MCF 10A (cell line): ENCODE results near the gene DPH1. TPM values are rescaled to one million over a fixed set of nuclear protein-coding genes. Genes with fewer than 3 reads are reported as not detected.

Experiments
- BruUV-seq: library from RNA; stranded (reverse); fragments of 400-500 nt; replicated peaks from 2 replicates; lab custom pipeline; 2021; lab: Mats Ljungman, UMichigan
- CTCF ChIA-PET: fragments of 300-600 bp; sonication (Branson Sonifier 250); formaldehyde crosslinking; extraction: SDS; loops from one replicate; lab custom pipeline; 2021; ENCODE audit warnings: antibody characterized with exemption, inconsistent platforms; lab: Yijun Ruan, JAX
- POLR2A ChIA-PET: fragments of 300-600, 350-650 bp; sonication (Branson Sonifier 250); formaldehyde crosslinking; extraction: SDS; loops from one replicate; lab custom pipeline; 2020; ENCODE audit warnings: antibody characterized with exemption, inconsistent platforms; lab: Yijun Ruan, JAX
- DNase-seq: peaks from one replicate; pipeline ENCODE4 v3.0.0-alpha.2; 2018; ENCODE audit not compliant: unreplicated experiment
- H3K27ac Mint-ChIP-seq: one replicate; pipeline ENCODE4 v1.8.0; 2022; ENCODE audit warnings: mild to moderate bottlenecking, low read depth, mixed read lengths; ENCODE audit not compliant: unreplicated experiment
- H3K27me3 Mint-ChIP-seq: one replicate; pipeline ENCODE4 v1.8.0; 2022; ENCODE audit warnings: mixed read lengths; ENCODE audit not compliant: insufficient read depth, unreplicated experiment
- H3K36me3 Mint-ChIP-seq: one replicate; pipeline ENCODE4 v1.8.0; 2022; ENCODE audit warnings: mild to moderate bottlenecking, moderate library complexity, mixed read lengths; ENCODE audit not compliant: insufficient read depth, unreplicated experiment
- H3K4me1 Mint-ChIP-seq: one replicate; pipeline ENCODE4 v1.8.0; 2022; ENCODE audit warnings: mixed read lengths; ENCODE audit not compliant: insufficient read depth, unreplicated experiment
- H3K4me3 Mint-ChIP-seq: one replicate; pipeline ENCODE4 v1.8.0; 2022; ENCODE audit warnings: mild to moderate bottlenecking, moderate library complexity, mixed read lengths; ENCODE audit not compliant: unreplicated experiment
- H3K9me3 Mint-ChIP-seq: one replicate; pipeline ENCODE4 v1.8.0; 2022; ENCODE audit warnings: mixed read lengths; ENCODE audit not compliant: unreplicated experiment
- intact Hi-C: fragments of 100-400 bp; cut with micrococcal nuclease; formaldehyde crosslinking; loops from 2 replicates; pipeline ENCODE4 v1.14.1; 2022
- total RNA-seq: library from RNA; stranded (reverse); gene quantifications from 2 replicates; pipeline ENCODE4 v1.2.3, GENCODE V29; 2022
- TF ChIP-seq, protein P1 (sequence below): fragments of 200-600 bp; IDR thresholded peaks from one replicate; pipeline ENCODE4 v1.8.0; 2022; ENCODE audit warnings: antibody characterized with exemption, mild to moderate bottlenecking; ENCODE audit not compliant: unreplicated experiment

The DPH1 gene
- total RNA-seq, 1 experiment from 2014 or later: 45.2 TPM

DNA sequence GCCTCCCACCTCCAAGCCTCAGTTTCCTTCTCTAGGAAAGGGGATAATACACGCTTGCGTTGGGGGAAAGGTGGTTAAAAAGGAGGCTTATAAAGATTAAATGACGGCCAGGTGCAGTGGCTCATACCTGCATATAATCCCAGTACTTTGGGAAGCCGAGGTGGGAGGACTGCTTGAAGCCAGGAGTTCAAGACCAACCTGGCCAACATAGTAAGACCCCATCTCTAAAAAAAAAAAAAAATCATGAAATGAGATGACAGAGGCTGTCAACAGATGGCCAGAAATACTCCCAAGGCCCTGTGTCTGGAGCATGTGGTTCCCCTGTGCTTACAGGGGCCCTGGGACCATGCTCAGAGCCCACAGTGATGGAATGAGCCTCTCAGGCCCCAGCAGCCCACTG is 35.2 kb upstream of the DPH1 start:
- Mint-ChIP-seq H3K4me1 (peaks cover 15% of the 10 kb centered on the region), H3K27ac (no peak overlapping the region), H3K9me3 (no peaks in the 10 kb centered on the region), H3K27me3 (no peaks in the 10 kb centered on the region), H3K4me3 (no peak overlapping the region), H3K36me3 (peaks cover 4% of the 10 kb centered on the region)
- no peak for DNase-seq
- TF ChIP-seq, protein P1, sequence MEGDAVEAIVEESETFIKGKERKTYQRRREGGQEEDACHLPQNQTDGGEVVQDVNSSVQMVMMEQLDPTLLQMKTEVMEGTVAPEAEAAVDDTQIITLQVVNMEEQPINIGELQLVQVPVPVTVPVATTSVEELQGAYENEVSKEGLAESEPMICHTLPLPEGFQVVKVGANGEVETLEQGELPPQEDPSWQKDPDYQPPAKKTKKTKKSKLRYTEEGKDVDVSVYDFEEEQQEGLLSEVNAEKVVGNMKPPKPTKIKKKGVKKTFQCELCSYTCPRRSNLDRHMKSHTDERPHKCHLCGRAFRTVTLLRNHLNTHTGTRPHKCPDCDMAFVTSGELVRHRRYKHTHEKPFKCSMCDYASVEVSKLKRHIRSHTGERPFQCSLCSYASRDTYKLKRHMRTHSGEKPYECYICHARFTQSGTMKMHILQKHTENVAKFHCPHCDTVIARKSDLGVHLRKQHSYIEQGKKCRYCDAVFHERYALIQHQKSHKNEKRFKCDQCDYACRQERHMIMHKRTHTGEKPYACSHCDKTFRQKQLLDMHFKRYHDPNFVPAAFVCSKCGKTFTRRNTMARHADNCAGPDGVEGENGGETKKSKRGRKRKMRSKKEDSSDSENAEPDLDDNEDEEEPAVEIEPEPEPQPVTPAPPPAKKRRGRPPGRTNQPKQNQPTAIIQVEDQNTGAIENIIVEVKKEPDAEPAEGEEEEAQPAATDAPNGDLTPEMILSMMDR: no peak
- intact Hi-C loops: no loop called here
- no TSS peak for BruUV-seq
- ChIA-PET POLR2A (no interaction called here), CTCF (no interaction called here)

GRCh38 chr17:1995321-1995892 is 34.5 kb upstream of the DPH1 start:
- Mint-ChIP-seq H3K27ac (no peak overlapping the region), H3K27me3 (no peaks in the 10 kb centered on the region), H3K4me1 (peaks cover 21% of the 10 kb centered on the region), H3K36me3 (peaks cover 4% of the 10 kb centered on the region), H3K9me3 (no peaks in the 10 kb centered on the region), H3K4me3 (no peak overlapping the region)
- intact Hi-C loops: no loop called here
- ChIA-PET CTCF (interaction anchor here (0.5 to 1.1 kb wide), 3 partner anchors 46 to 185 kb away, joined by 3 to 4 read pairs (median 3); no protein-coding TSS in a partner anchor), POLR2A (interaction anchor here (1.6 kb wide), 1 partner anchor 29 kb away, joined by 7 read pairs; the partner anchor contains the start of gene RTN4RL1)
- TF ChIP-seq, protein P1: no peak
- no TSS peak for BruUV-seq
- DNase-seq: no peak

DNA sequence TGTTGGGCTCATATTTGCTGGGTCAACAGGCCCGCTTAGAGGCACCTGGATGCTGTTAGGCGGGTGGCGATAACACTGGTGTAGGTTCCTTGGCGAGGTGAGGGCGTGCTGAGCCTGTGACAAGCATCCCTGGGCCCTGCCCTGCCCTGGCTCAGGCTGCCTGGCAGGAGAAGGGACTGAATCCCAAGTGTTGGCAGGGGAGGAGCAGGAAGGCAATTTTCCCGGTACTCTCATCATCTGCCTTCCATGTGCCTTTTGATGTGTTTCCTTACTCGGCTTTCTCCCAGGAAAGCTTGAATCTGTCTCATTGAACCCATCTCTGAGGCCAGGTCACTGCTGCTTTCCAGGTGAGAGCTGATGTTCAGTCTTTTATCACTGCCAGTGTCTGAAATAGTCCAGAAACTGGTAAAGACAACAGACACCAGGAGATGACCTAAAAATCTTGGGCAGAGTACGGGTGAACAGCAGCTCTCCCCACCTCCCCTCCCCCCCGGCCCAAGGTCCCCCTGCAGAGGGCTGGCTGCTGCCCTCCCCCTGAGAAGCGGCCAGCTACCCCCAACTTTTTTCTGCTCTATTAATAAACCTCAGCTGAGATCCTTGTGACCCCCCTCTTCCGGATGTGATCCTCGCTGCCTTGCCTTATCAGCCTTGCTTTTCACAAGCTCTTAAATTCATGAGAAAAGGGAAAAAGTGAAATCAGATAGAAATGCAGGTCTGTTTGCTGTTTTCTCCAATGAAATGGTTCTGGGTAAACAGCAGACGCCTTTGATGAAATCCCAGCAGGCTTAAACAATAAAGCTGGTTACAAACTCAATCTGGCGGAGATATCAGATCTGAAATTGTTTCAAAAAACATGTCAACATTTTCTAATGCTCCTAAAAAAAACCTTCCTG is 33.8 kb upstream of the DPH1 start:
- Mint-ChIP-seq H3K9me3 (no peaks in the 10 kb centered on the region), H3K4me3 (no peak overlapping the region), H3K27ac (no peak overlapping the region), H3K36me3 (peaks cover 4% of the 10 kb centered on the region), H3K27me3 (no peaks in the 10 kb centered on the region), H3K4me1 (peaks cover 21% of the 10 kb centered on the region)
- TF ChIP-seq, protein P1: no peak
- no TSS peak for BruUV-seq
- DNase-seq: no peak
- POLR2A ChIA-PET: interaction anchor here (0.8 to 1.6 kb wide), 2 partner anchors 15 to 29 kb away, joined by 3 to 7 read pairs; partner anchors contain the start of gene RTN4RL1
- CTCF ChIA-PET: interaction anchor here (0.9 to 1.1 kb wide), 2 partner anchors 45 to 186 kb away, joined by 3 read pairs; no protein-coding TSS in a partner anchor
- intact Hi-C loops: no loop called here

GRCh38 chr17:1996800-1997288 is 33.1 kb upstream of the DPH1 start:
- intact Hi-C loops: no loop called here
- H3K36me3 Mint-ChIP-seq: peaks cover 4% of the 10 kb centered on the region
- peaks cover 21% of the 10 kb centered on the region for H3K4me1 Mint-ChIP-seq
- TF ChIP-seq, protein P1: no peak
- H3K27ac Mint-ChIP-seq: peak overlapping the region; percentile 86
- BruUV-seq: no TSS peak
- POLR2A ChIA-PET: interaction anchor here (0.6 to 1.6 kb wide), 3 partner anchors 15 to 64 kb away, joined by 3 to 7 read pairs (median 3); partner anchors contain the start of gene RTN4RL1
- no peaks in the 10 kb centered on the region for H3K9me3 Mint-ChIP-seq
- CTCF ChIA-PET: interaction anchor here (1.1 kb wide), 1 partner anchor 186 kb away, joined by 3 read pairs; no protein-coding TSS in a partner anchor
- no peak overlapping the region for H3K4me3 Mint-ChIP-seq
- no peaks in the 10 kb centered on the region for H3K27me3 Mint-ChIP-seq
- no peak for DNase-seq
